Peyer's patch (tissue), 4 donors: ENCODE results near the gene GSTO1.

ENCODE experiments used
- CTCF ChIP-seq, 6 experiments: fragments of 450-650 bp in 4 of 6; fragments of 200-600 bp in 2 of 6; sonication (generic) in 1 of 6; IDR thresholded peaks; one replicate each; pipeline ENCODE4 v1.5.1; 2017 to 2019; ENCODE audit warnings: antibody characterized with exemption in 6 of 6, mild to moderate bottlenecking in 3 of 6, moderate library complexity in 1 of 6
- POLR2A ChIP-seq, 2 donors: fragments of 450-650 bp; IDR thresholded peaks; one replicate each; pipeline ENCODE4 v1.5.1; 2017; ENCODE audit warnings: antibody characterized with exemption in 2 of 2, mild to moderate bottlenecking in 2 of 2, moderate library complexity in 2 of 2

- TF ChIP-seq CTCF (IDR thresholded peaks at IDR 0.05) (no peak), POLR2A (IDR thresholded peaks at IDR 0.05) (no peak)
These were observed 38.1 kb upstream of the GSTO1 start for GRCh38 chr10:104216631-104217030.
